Mesodermal cell (in vitro differentiated cells): ENCODE data around the gene AXIN1.

Source experiments
- H3K27ac ChIP-seq: 2 replicates; pipeline ENCODE4 v1.7.0; 2013; ENCODE audit warnings: mild to moderate bottlenecking, low read depth, low read length, moderate library complexity; ENCODE audit not compliant: severe bottlenecking
- H3K36me3 ChIP-seq: 2 replicates; pipeline ENCODE4 v1.7.1; 2013; ENCODE audit warnings: mild to moderate bottlenecking, low read length, moderate library complexity; ENCODE audit not compliant: control insufficient read depth, insufficient read depth
- H3K4me1 ChIP-seq: one replicate; pipeline ENCODE4 v1.7.1; 2013; ENCODE audit warnings: mild to moderate bottlenecking, low read length; ENCODE audit not compliant: insufficient read depth, control insufficient read depth, poor library complexity, severe bottlenecking
- H3K4me3 ChIP-seq: 2 replicates; pipeline ENCODE4 v1.7.0; 2013; ENCODE audit warnings: low read length, control low read depth, mild to moderate bottlenecking; ENCODE audit not compliant: insufficient read depth, poor library complexity, severe bottlenecking; ENCODE audit errors: extremely low read depth
- H3K9me3 ChIP-seq: 2 replicates; pipeline ENCODE4 v1.7.1; 2013; ENCODE audit warnings: mild to moderate bottlenecking, low read length, moderate library complexity; ENCODE audit not compliant: control insufficient read depth
- WGBS, 2 experiments: methylation state at CpG; one replicate each; pipeline ENCODE4 v1.1.5; 2013; ENCODE audit warnings: missing lambda C conversion rate in 2 of 2; ENCODE audit not compliant: insufficient coverage in 2 of 2; 5-methylcytosine and 5-hydroxymethylcytosine counted together

The AXIN1 gene

DNA sequence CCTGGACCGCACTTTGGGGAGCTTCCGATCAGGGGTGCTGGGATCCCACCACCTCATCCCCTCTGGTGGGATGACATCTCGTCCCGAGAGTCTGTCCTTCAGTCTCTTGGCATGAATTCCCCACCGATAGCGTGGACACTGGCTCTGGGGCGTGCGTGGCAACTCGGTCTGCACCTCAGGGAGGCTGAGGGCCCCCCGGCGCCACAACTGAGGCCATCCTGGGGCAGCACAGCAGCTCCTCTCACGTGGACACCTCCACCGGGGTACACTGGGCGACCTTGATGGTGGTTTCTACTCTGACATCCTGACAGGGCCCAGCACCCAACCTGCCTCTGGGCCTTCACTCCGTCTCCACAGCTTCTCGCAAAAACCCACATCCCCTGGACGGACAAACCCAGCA lies 61.0 kb downstream of the AXIN1 start:
- H3K36me3 ChIP-seq, result peaks cover 65% of the 10 kb centered on the region
- no peak overlapping the region for H3K27ac ChIP-seq
- no peaks in the 10 kb centered on the region for H3K9me3 ChIP-seq
- H3K4me1 ChIP-seq, result no peaks in the 10 kb centered on the region
- no peak overlapping the region for H3K4me3 ChIP-seq
- 89% methylated on average over 15 to 17 of the region's 17 CpGs for WGBS, 2 experiments

DNA sequence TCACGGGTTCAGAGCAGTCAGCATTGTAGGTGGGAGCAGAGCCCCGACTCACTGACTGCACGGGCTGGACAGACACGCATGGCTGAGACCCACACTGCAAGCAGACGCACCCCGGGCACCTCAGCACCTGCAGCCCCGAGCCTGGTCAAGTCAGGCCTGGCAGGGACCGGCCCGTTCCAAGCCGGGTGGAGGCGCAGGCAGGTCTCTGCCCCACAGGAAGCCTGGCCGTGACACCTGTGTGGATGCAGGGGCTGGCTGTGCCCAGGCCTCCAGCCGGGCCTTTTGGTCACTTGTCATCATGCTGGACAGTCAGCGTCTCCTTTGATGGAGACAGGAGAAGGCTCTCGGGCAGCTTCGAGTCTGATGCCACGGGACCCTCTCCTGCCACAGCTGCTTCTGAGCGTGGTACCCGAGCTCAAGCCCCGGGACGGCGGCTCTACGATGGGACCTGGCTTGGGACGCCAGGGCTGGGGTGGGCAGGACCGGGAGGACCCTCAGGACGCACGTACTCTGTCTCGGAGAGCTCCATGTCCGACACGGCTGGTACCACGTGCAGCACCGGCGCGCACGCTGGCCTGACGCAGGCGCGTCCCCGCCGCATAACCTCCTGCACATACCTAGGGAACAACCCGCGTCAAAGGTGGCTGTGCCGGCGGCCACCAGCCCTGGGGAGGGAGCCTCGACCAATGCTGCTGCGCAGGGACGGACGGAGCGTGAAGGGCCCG lies 61.7 kb downstream of the AXIN1 start:
- Histone ChIP-seq H3K4me1 (no peaks in the 10 kb centered on the region), H3K36me3 (peaks cover 63% of the 10 kb centered on the region), H3K9me3 (no peaks in the 10 kb centered on the region), H3K4me3 (no peak overlapping the region), H3K27ac (no peak overlapping the region)
- WGBS, 2 experiments, result 96 to 97% methylated on average over 49 to 50 of the region's 50 CpGs

DNA sequence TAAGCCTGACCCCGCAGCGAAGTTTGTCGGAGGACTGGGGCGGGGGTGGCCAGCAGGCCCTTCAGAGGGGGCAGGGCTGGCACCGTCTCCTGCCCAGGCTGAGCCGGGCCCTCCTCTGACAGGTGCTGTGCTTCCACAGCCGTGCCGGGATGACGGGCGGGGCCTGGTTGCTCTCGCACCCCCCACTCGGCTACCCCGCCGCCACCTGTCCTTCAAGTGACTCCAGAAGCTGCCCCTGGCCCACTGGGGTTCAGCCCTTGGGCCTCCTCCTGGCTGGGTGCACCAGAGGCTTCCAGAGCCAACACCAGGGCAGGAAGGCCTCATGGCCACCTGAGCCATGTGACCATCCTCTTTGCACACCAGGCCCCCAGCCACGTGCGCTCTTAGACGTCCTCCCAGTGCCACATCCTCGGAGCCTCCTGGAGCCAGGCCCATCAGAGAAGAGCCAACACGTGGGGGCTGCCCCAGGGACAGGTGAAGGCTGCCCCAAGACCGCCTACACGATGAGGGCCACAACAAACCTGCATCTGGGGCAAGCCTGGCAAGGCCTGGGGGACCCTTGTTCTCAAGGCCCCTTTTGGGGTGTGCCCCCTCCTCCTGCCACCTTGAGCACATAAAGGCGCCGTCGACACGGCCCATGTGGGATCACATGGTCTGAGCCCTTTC lies 62.4 kb downstream of the AXIN1 start:
- no peaks in the 10 kb centered on the region for H3K4me1 ChIP-seq
- H3K9me3 ChIP-seq, result no peaks in the 10 kb centered on the region
- 97 to 98% methylated on average over 16 to 25 of the region's 25 CpGs for WGBS, 2 experiments
- no peak overlapping the region for H3K4me3 ChIP-seq
- H3K27ac ChIP-seq, result no peak overlapping the region
- peaks cover 58% of the 10 kb centered on the region for H3K36me3 ChIP-seq

DNA sequence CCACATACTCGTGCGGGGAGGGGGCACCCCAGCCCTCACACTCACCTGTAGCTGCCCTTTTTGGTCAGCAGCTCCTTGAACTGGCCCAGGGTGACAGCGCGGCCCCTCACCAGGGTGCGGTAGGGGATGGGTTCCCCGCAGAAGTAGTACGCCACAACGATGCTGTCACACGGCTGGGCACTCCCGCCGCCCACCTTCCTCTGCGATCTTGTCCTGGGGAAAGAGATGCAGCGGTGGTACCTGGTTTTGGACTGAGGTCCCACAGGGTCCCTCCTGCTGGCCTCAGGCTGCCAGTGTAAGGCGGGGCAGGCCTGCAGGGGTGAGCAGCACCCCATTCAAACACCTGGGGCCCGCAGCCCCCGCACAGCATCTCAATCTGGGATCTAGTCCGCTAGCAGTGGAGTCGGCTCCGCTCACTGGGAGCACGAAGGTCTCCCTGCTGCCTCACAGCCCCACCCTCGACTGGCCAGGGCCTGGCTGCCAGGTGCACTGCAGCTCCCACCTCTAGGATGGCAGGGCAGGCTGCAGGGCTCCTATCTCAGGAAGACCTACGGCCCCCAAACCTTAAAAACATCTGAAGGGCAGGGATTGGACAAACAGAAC lies 63.0 kb downstream of the AXIN1 start:
- Histone ChIP-seq H3K27ac (no peak overlapping the region), H3K36me3 (peaks cover 58% of the 10 kb centered on the region), H3K9me3 (no peaks in the 10 kb centered on the region), H3K4me1 (no peaks in the 10 kb centered on the region), H3K4me3 (no peak overlapping the region)
- 93 to 99% methylated on average over 18 to 19 of the region's 22 CpGs for WGBS, 2 experiments

DNA sequence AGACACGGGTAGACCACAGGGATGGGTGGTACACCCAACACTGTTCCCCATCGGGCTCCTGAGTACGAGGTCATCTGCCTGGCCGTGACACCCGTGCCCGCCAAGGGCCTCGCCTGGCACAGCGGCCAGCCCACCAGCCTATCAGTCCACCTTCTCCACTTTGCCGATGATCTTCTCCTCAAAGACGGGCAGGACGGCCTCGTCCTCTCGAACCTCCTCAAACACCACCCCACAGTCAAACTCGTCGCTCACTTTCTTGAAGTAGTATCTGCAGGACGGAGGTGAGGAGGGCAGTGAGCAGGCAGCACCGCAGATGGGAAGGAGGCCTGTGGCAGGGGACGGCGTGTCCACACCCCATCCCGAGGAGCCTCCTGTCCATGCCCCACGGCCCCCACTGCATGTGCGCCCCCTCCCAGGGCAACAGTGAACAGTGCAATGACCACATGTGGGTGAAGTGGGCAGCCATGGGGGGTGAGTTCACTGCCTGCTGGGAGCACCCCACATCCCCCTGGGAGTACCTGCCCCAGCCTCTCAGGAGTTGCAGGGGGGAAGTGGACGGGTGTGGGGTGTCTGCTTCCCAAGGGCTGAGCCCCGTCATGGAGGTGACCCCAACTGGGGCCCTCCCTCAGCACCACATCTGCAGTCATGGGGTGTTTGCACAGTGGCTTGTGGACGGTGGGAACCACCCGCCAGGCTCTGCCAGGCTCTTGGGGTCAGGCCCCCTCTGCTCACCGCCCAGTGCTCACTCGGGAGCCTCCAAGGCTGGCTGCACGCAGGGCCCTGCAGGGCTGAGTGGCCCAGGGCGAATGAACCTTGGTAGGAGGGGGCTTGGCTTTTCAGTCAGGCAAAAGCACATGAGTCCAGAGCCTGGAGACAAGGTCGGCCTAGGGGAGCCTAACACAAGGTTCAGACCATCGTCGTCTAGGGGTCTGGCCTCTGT lies 64.3 kb downstream of the AXIN1 start:
- Histone ChIP-seq H3K9me3 (no peaks in the 10 kb centered on the region), H3K36me3 (peaks cover 51% of the 10 kb centered on the region), H3K4me3 (no peak overlapping the region), H3K4me1 (no peaks in the 10 kb centered on the region), H3K27ac (no peak overlapping the region)
- WGBS, 2 experiments, result 91 to 96% methylated on average over 24 to 26 of the region's 33 CpGs

DNA sequence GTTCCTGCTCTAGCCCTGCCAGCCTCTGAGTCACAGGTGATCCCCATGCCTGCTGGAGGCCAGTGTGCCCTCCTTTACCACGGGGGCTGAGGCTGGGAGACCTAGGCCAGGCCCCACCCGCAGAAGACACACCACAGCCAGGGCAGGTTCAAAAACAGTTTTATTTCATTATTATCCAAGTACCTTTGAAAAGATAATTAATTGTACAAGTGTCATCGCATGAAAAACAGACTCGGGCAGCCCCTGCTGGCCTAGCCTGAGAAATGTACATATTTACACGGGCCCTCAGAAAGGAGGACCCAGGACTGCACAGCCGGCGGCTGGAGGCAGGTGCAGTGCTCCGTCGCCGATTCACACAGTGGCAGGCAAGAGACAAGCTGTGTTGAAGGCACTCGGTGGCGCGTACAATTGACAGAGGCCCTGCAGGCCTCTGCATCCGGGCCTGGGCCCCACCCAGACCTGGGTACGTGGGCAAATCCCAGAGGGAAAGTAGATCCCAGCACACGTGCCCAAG lies 65.2 kb downstream of the AXIN1 start:
- Histone ChIP-seq H3K9me3 (no peaks in the 10 kb centered on the region), H3K4me1 (no peaks in the 10 kb centered on the region), H3K27ac (no peak overlapping the region), H3K4me3 (no peak overlapping the region), H3K36me3 (peaks cover 45% of the 10 kb centered on the region)
- 90 to 93% methylated on average over 14 to 15 of the region's 16 CpGs for WGBS, 2 experiments

DNA sequence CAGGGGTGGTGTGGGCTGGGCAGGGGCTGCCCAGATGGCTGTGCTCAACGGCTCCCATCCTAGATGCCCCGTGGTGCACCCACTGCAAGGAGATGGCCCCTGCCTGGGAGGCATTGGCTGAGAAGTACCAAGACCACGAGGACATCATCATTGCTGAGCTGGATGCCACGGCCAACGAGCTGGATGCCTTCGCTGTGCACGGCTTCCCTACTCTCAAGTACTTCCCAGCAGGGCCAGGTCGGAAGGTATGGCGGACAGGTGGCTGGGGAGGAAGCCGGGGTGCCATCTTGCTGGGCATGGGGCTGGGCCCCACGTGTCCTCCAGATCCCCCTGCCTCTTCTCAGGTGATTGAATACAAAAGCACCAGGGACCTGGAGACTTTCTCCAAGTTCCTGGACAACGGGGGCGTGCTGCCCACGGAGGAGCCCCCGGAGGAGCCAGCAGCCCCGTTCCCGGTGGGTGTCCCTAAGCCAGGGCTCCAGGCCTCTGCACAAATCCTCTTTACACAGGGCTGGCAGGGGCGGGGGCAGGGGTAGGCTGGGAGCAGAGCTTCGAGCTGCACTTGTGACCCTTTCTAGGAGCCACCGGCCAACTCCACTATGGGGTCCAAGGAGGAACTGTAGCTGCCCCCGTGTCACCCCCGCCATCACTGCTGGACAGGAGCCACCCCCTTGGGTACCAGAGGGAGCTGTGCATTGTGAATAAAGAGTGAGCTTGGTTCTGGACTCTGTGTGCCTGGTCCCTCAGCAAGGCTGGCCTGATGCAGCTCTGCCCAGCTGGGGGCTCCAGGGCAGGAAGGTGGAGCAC lies 65.8 kb downstream of the AXIN1 start:
- H3K27ac ChIP-seq, result no peak overlapping the region
- H3K4me3 ChIP-seq, result no peak overlapping the region
- no peaks in the 10 kb centered on the region for H3K9me3 ChIP-seq
- H3K4me1 ChIP-seq, result no peaks in the 10 kb centered on the region
- WGBS, 2 experiments, result 92 to 94% methylated on average over 20 of the region's 22 CpGs
- peaks cover 39% of the 10 kb centered on the region for H3K36me3 ChIP-seq

DNA sequence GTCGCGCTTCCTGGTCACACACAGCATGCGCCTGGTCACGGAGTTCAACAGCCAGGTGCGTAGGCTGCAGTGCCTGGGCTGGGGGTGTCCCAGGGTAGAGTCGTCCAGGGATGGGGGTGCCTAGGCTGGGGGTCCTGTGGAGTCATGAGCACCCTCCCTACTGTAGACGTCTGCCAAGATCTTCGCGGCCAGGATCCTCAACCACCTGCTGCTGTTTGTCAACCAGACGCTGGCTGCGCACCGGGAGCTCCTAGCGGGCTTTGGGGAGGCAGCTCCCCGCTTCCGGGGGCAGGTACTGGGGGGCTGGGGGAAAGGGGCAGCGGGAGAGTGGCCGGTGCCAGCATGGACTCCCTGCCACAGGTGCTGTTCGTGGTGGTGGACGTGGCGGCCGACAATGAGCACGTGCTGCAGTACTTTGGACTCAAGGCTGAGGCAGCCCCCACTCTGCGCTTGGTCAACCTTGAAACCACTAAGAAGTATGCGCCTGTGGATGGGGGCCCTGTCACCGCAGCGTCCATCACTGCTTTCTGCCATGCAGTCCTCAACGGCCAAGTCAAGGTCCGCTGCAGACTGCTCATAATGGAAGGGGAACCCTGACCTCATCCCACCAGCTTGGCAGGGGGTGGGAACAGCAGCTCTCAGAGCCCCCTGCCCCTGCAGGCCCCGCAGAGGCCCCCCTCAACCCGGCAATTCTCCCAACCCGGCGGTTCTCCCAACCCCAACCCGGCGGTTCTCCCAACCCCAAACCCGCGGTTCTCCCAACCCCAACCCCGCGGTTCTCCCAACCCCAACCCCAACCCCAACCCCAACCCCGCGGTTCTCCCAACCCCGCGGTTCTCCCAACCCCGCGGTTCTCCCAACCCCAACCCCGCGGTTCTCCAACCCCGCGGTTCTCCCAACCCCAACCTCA lies 67.1 kb downstream of the AXIN1 start:
- peaks cover 35% of the 10 kb centered on the region for H3K36me3 ChIP-seq
- H3K27ac ChIP-seq, result no peak overlapping the region
- WGBS, 2 experiments, result 97% methylated on average over 23 to 28 of the region's 48 CpGs
- H3K4me1 ChIP-seq, result peaks cover 3% of the 10 kb centered on the region
- no peaks in the 10 kb centered on the region for H3K9me3 ChIP-seq
- H3K4me3 ChIP-seq, result no peak overlapping the region
